ENCODE measurements around the gene TOP1.

TOP1 gene

DNA sequence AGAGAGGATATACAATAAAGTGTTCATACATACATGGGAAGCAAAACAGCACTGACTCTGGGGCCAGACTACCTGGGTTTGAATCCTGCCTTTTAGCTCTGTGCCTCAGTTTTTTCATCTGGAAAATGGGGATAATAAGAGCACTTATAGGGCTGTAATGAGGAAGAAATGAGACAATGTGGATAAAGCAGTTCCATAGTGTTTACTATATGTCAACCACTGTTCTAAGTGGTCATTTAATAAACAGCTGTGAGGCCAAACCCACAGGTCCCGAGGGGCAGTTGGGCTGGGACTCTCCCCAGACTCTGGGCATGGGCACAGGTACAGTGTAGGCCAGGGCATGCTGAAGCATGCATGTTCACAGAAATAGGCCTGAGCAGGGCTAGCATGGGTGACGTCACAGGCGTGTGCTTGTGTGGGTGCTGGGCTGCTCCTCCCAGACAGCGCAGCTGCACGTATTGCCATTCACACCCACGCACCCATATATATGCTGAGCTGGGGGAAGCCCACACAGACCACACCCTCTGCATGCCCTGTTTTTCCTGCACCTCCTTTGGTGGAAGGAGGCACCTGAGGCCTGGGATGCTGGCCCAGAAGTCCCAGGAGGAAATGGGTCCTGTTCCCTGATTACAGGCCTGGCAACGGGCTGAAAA lies 105.2 kb downstream of the TOP1 start:
- no peak for DNase-seq

- DNase-seq: no peak
Measured at GRCh38 chr20:41134362-41135186, 106.0 kb downstream of the TOP1 start.

DNA sequence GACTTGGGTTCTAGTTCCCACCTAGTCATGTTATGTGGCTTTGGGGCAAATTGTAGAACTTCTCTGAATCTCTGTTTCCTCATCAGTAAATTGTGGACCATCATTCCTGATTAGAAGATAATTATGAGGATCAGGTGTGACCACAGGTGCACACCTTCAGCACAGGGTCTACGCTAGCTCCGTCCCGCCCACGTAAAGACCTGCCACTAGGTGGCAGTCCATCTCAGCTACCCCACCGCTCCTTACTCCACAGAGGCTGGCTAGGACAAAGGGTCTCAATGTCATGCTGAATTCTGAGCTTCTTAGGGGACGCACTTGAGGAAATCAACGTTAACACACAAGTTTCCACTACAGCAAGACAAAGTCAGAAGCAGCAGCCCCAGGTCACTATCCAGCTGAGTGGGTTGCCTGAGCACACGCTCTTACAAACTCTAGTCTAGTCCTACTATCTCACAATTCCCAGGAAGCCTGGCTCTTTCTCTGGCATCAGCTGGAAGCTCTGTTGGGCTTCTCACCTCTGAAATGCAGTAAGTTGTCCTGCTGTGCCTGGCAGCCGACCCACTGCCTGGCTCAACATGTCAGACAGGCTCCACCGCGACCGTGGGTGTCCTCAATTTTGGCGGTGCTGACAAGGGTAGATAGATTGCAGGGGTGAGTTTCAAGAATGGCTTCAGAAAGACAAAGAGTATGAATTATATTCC lies 106.7 kb downstream of the TOP1 start:
- DNase-seq: no peak

- no peak for DNase-seq
Measured at GRCh38 chr20:41135888-41136679, 107.5 kb downstream of the TOP1 start.

GRCh38 chr20:41136680-41137613 lies 108.3 kb downstream of the TOP1 start, which contains the start of gene PLCG1:
Gene PLCG1, plus strand, starts transcription at chr20:41137543. Its CDS starts 99 bp downstream, at chr20:41137642.
- peak; percentile 78 for DNase-seq

DNA sequence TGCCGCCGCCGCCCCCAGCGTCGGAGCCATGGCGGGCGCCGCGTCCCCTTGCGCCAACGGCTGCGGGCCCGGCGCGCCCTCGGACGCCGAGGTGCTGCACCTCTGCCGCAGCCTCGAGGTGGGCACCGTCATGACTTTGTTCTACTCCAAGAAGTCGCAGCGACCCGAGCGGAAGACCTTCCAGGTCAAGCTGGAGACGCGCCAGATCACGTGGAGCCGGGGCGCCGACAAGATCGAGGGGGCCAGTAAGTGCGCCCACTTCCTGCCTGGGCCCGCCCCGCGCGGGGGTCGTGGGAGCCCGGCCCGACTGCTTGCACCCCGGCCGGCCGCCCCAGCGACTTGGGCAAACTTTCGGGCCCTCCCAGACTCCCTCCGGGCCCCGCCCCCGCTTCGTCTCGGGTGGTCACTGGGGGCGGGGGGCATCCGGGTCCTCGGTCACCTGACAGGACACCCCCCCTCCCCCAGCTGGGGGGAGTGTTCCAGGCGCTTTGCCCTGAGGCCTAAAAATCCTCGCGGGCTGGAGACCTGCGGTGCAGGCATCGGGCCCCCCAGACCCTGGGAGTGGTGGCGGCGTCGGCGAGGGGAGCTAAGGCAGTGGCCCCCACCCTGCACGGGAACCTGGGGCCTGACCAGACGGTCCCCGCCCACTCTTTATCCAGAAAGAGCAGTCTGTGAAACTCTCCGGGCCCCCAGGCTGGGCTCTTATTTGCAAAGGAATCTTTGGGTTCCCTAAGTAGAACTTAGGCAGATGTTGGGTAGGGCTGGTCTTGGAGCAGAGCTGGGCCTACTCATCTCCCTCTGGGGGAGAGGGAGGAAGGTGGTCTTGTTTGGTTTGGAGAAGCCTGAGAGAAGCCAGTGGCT lies 109.2 kb downstream of the TOP1 start:
- peak; percentile 4 for DNase-seq

- no peak for DNase-seq
Measured at GRCh38 chr20:41138475-41139226, 110.0 kb downstream of the TOP1 start.

- no peak for DNase-seq
Measured at GRCh38 chr20:41139227-41140093, 110.8 kb downstream of the TOP1 start.

GRCh38 chr20:41140226-41141133 lies 111.9 kb downstream of the TOP1 start:
- DNase-seq: no peak

DNA sequence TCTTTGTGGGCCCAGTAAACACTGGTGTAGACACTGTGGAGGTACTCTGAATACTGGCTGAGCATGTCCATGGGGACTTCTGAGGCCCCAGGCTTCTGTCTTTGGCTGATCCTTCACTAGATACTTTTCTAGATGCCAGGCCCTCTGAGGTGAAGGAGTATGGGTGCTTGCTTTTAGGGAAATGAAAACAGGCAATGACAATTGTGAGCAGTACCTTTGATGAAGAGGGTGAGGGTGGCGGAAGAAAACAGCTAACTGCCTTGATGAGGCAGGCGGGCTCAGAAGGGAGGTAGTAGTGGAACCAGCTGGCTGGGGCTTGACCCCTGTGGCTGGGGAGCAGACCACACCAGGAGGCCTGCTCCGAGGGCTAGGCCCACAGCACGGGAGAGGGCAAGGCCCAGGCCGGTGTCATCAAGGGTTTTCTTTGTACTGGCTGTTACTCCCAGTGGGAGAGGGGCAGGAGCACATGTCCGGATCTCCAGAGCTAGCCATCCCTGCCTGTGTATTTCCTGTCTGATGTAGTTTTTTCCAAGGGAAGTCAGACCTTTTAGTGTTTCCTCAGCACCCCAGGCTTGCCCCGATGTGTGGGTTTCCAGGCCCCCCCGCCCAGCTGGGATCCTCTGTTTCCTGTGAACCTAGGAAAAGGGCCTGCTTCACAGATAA lies 112.7 kb downstream of the TOP1 start:
- no peak for DNase-seq

- DNase-seq: no peak
Measured at GRCh38 chr20:41142245-41142644, 113.6 kb downstream of the TOP1 start.

- no peak for DNase-seq
Measured at GRCh38 chr20:41142919-41143318, 114.3 kb downstream of the TOP1 start.

- DNase-seq: no peak
Measured at GRCh38 chr20:41143354-41143753, 114.7 kb downstream of the TOP1 start.

- no peak for DNase-seq
Measured at GRCh38 chr20:41145317-41145716, 116.7 kb downstream of the TOP1 start.

- no peak for DNase-seq
Measured at GRCh38 chr20:41145821-41146620, 117.4 kb downstream of the TOP1 start.

- no peak for DNase-seq
Measured at GRCh38 chr20:41147767-41148191, 119.2 kb downstream of the TOP1 start.
